HEK293T (cell line): ENCODE measurements around the gene TMEM184A.

ENCODE experiments used
- BHLHE40 ChIP-seq: fragments of 450-650 bp; IDR thresholded peaks from 2 replicates; pipeline ENCODE4 v1.6.1; 2016; ENCODE audit warnings: mild to moderate bottlenecking, moderate library complexity, borderline replicate concordance
- FOXA1 ChIP-seq: fragments of 450-650 bp; IDR thresholded peaks from 2 replicates; pipeline ENCODE4 v1.6.1; 2016; ENCODE audit warnings: mild to moderate bottlenecking
- L3MBTL2 ChIP-seq: fragments of 450-650 bp; conservative IDR thresholded peaks from 2 replicates; pipeline ENCODE4 v1.6.1; 2016; ENCODE audit warnings: mild to moderate bottlenecking
- SP1 ChIP-seq: fragments of 450-650 bp; IDR thresholded peaks from 2 replicates; pipeline ENCODE4 v1.6.1; 2017
- SUZ12 ChIP-seq: fragments of 450-650 bp; IDR thresholded peaks from 2 replicates; pipeline ENCODE4 v1.6.1; 2016; ENCODE audit warnings: mild to moderate bottlenecking
- TARDBP ChIP-seq: fragments of 450-650 bp; IDR thresholded peaks from 2 replicates; pipeline ENCODE4 v1.6.1; 2016

DNA sequence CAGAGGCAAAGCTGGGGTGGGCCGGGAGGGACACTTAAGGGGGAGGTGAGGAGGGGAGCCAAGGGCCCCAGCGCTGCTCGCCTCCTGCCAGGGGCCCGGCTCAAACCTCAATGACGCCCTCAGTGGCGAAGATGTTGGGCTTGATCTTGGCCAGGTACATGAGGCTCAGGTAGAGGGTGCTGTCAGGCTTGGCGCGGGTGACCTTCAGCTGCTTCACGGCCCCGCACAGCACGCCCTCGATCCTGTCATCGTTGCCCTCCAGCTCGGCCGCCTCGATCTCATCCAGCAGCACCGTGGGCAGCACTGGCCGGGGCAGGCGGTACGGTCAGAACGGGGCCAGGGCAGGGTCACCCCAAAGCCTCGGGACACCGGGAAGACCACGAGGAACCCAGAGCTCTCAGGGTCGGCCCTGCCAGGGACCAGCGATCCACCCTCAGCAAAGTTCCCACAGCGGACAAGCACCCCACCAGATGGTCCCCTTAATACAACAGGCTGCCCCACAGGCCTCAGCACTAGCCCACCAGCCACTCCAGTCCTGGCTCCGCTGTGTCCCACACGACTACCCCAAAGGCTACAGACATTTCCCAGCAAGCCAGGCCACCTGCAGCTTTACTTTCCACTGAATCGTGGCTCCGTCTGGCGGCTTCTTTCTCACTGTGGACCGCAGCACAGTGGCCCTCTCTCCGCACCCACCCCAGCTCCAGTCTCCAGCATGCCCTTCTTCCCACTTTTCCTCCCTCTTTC, 55.8 kb downstream of the TMEM184A start:
- TF ChIP-seq FOXA1 = no peak
- no peak for TF ChIP-seq BHLHE40
- TF ChIP-seq TARDBP = no peak
- no peak for TF ChIP-seq SUZ12
- no peak for TF ChIP-seq L3MBTL2
- TF ChIP-seq SP1 = no peak
